Loucy (cell line): Measurements from ENCODE around the gene NET1.

Experiments used
- EZH2phosphoT487 ChIP-seq: fragments of 200-600 bp; IDR thresholded peaks from 2 replicates; pipeline ENCODE4 v1.6.1; 2018; ENCODE audit warnings: antibody characterized with exemption, mild to moderate bottlenecking, moderate library complexity, borderline replicate concordance
- TF ChIP-seq, protein P1 (sequence below): fragments of 200-600 bp; sonication (generic); conservative IDR thresholded peaks from 2 replicates; pipeline ENCODE4 v1.5.1; 2014; ENCODE audit warnings: mild to moderate bottlenecking, antibody characterized with exemption, low read length

DNA sequence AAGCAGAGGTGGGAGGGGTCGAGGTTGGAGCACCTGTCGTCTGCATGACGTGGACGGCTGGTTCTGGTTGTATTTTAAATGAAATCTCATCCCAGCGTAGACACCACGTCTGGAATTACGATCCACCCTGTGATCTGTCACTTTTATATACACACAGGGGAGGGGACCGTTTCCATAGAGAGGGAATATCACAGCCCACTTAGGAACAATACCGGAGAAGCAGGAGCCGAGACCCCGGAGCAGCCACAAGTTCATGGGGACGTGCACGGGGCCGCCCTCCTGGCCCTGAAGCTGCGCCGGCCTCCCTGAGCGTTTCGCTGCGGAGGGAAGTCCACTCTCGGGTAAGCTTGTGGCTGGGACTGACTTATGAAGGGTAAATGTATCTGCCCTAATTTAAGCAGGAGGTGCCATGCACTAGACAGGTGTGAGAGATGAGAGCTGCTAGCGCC, 47.4 kb upstream of the NET1 start, which contains the start of gene UCN3:
- no peak for TF ChIP-seq EZH2phosphoT487
- TF ChIP-seq, protein P1, sequence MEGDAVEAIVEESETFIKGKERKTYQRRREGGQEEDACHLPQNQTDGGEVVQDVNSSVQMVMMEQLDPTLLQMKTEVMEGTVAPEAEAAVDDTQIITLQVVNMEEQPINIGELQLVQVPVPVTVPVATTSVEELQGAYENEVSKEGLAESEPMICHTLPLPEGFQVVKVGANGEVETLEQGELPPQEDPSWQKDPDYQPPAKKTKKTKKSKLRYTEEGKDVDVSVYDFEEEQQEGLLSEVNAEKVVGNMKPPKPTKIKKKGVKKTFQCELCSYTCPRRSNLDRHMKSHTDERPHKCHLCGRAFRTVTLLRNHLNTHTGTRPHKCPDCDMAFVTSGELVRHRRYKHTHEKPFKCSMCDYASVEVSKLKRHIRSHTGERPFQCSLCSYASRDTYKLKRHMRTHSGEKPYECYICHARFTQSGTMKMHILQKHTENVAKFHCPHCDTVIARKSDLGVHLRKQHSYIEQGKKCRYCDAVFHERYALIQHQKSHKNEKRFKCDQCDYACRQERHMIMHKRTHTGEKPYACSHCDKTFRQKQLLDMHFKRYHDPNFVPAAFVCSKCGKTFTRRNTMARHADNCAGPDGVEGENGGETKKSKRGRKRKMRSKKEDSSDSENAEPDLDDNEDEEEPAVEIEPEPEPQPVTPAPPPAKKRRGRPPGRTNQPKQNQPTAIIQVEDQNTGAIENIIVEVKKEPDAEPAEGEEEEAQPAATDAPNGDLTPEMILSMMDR, result no peak
